Measurements from ENCODE around the gene TIMM22.

The TIMM22 gene

DNA sequence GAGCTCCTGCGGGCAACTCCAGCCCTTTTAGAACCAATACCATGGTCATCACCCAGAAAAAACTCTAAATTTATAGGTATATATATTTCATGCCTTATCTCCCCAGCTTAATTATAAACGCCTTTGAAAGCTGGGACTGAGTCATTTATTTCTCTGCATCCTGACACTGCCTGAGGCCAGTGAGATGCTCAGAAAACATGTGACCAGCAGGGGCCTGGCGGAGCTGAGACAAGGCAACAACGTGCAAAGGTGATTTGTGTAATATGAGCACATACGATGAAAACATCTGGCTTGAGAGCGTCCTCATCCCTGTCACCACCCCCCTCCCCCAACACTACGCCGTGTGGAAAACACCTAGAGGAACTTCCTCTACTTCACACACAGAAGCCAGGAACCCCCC is 40.0 kb upstream of the TIMM22 start (continued):
- no peak for TF ChIP-seq YY2 (tag by site-specific recombination; IDR thresholded peaks at IDR 0.05)
- TF ChIP-seq ZFP69B (tag by site-specific recombination; IDR thresholded peaks at IDR 0.05), result no peak
- TF ChIP-seq ZNF211 (tag by site-specific recombination; IDR thresholded peaks at IDR 0.05; ENCODE audit: low read depth), result no peak
- TF ChIP-seq, protein P1, sequence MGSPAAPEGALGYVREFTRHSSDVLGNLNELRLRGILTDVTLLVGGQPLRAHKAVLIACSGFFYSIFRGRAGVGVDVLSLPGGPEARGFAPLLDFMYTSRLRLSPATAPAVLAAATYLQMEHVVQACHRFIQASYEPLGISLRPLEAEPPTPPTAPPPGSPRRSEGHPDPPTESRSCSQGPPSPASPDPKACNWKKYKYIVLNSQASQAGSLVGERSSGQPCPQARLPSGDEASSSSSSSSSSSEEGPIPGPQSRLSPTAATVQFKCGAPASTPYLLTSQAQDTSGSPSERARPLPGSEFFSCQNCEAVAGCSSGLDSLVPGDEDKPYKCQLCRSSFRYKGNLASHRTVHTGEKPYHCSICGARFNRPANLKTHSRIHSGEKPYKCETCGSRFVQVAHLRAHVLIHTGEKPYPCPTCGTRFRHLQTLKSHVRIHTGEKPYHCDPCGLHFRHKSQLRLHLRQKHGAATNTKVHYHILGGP (tag by site-specific recombination; IDR thresholded peaks at IDR 0.05), result no peak
- TF ChIP-seq, protein P2, sequence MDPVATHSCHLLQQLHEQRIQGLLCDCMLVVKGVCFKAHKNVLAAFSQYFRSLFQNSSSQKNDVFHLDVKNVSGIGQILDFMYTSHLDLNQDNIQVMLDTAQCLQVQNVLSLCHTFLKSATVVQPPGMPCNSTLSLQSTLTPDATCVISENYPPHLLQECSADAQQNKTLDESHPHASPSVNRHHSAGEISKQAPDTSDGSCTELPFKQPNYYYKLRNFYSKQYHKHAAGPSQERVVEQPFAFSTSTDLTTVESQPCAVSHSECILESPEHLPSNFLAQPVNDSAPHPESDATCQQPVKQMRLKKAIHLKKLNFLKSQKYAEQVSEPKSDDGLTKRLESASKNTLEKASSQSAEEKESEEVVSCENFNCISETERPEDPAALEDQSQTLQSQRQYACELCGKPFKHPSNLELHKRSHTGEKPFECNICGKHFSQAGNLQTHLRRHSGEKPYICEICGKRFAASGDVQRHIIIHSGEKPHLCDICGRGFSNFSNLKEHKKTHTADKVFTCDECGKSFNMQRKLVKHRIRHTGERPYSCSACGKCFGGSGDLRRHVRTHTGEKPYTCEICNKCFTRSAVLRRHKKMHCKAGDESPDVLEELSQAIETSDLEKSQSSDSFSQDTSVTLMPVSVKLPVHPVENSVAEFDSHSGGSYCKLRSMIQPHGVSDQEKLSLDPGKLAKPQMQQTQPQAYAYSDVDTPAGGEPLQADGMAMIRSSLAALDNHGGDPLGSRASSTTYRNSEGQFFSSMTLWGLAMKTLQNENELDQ (tag by site-specific recombination; IDR thresholded peaks at IDR 0.05; ENCODE audit: low read depth), result no peak
- peak; percentile 62; the same call in 1 of the 2 replicates for TF ChIP-seq ZNF561 (tag by site-specific recombination; IDR thresholded peaks at IDR 0.05; ENCODE audit: borderline replicate concordance)
- no peak for TF ChIP-seq ZNF529 (tag by site-specific recombination; IDR thresholded peaks at IDR 0.05; ENCODE audit: insufficient replicate concordance)
- no peak for TF ChIP-seq ZNF623 (tag by site-specific recombination; IDR thresholded peaks at IDR 0.05)
- no peak for TF ChIP-seq ZNF791 (tag by site-specific recombination; IDR thresholded peaks at IDR 0.05)
- no peak for TF ChIP-seq ZNF16 (tag by site-specific recombination; IDR thresholded peaks at IDR 0.05; ENCODE audit: low read depth)
- no peak for TF ChIP-seq ZNF600 (tag by site-specific recombination; IDR thresholded peaks at IDR 0.05)
- TF ChIP-seq ZBTB7A (tag by site-specific recombination; IDR thresholded peaks at IDR 0.05; ENCODE audit: low read depth), result no peak
- no peak for TF ChIP-seq ZNF19 (tag by site-specific recombination; IDR thresholded peaks at IDR 0.05; ENCODE audit: low read depth)
- TF ChIP-seq KLF16 (tag by site-specific recombination; IDR thresholded peaks at IDR 0.05), result peak; percentile 33; the same call in 1 of the 2 replicates
- TF ChIP-seq TRIM28 (IDR thresholded peaks at IDR 0.05; ENCODE audit: borderline replicate concordance, low read length), result peak; percentile 75; the same call in 1 of the 2 replicates
- TF ChIP-seq, protein P3, sequence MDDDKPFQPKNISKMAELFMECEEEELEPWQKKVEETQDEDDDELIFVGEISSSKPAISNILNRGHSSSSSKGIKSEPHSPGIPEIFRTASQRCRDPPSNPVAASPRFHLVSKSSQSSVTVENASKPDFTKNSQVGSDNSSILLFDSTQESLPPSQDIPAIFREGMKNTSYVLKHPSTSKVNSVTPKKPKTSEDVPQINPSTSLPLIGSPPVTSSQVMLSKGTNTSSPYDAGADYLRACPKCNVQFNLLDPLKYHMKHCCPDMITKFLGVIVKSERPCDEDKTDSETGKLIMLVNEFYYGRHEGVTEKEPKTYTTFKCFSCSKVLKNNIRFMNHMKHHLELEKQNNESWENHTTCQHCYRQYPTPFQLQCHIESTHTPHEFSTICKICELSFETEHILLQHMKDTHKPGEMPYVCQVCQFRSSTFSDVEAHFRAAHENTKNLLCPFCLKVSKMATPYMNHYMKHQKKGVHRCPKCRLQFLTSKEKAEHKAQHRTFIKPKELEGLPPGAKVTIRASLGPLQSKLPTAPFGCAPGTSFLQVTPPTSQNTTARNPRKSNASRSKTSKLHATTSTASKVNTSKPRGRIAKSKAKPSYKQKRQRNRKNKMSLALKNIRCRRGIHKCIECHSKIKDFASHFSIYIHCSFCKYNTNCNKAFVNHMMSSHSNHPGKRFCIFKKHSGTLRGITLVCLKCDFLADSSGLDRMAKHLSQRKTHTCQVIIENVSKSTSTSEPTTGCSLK (tag by site-specific recombination; IDR thresholded peaks at IDR 0.05), result no peak
- no peak for TF ChIP-seq ZBTB1 (tag by site-specific recombination; IDR thresholded peaks at IDR 0.05)
- TF ChIP-seq, protein P4, sequence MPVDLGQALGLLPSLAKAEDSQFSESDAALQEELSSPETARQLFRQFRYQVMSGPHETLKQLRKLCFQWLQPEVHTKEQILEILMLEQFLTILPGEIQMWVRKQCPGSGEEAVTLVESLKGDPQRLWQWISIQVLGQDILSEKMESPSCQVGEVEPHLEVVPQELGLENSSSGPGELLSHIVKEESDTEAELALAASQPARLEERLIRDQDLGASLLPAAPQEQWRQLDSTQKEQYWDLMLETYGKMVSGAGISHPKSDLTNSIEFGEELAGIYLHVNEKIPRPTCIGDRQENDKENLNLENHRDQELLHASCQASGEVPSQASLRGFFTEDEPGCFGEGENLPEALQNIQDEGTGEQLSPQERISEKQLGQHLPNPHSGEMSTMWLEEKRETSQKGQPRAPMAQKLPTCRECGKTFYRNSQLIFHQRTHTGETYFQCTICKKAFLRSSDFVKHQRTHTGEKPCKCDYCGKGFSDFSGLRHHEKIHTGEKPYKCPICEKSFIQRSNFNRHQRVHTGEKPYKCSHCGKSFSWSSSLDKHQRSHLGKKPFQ (tag by site-specific recombination; IDR thresholded peaks at IDR 0.05), result no peak
- 0 out of 2 replicates have a peak, but pooled peaks have one; percentile 41 for TF ChIP-seq ZSCAN30 (tag by site-specific recombination; IDR thresholded peaks at IDR 0.05)
- TF ChIP-seq ZNF426 (tag by site-specific recombination; IDR thresholded peaks at IDR 0.05), result no peak
- TF ChIP-seq, protein P5, sequence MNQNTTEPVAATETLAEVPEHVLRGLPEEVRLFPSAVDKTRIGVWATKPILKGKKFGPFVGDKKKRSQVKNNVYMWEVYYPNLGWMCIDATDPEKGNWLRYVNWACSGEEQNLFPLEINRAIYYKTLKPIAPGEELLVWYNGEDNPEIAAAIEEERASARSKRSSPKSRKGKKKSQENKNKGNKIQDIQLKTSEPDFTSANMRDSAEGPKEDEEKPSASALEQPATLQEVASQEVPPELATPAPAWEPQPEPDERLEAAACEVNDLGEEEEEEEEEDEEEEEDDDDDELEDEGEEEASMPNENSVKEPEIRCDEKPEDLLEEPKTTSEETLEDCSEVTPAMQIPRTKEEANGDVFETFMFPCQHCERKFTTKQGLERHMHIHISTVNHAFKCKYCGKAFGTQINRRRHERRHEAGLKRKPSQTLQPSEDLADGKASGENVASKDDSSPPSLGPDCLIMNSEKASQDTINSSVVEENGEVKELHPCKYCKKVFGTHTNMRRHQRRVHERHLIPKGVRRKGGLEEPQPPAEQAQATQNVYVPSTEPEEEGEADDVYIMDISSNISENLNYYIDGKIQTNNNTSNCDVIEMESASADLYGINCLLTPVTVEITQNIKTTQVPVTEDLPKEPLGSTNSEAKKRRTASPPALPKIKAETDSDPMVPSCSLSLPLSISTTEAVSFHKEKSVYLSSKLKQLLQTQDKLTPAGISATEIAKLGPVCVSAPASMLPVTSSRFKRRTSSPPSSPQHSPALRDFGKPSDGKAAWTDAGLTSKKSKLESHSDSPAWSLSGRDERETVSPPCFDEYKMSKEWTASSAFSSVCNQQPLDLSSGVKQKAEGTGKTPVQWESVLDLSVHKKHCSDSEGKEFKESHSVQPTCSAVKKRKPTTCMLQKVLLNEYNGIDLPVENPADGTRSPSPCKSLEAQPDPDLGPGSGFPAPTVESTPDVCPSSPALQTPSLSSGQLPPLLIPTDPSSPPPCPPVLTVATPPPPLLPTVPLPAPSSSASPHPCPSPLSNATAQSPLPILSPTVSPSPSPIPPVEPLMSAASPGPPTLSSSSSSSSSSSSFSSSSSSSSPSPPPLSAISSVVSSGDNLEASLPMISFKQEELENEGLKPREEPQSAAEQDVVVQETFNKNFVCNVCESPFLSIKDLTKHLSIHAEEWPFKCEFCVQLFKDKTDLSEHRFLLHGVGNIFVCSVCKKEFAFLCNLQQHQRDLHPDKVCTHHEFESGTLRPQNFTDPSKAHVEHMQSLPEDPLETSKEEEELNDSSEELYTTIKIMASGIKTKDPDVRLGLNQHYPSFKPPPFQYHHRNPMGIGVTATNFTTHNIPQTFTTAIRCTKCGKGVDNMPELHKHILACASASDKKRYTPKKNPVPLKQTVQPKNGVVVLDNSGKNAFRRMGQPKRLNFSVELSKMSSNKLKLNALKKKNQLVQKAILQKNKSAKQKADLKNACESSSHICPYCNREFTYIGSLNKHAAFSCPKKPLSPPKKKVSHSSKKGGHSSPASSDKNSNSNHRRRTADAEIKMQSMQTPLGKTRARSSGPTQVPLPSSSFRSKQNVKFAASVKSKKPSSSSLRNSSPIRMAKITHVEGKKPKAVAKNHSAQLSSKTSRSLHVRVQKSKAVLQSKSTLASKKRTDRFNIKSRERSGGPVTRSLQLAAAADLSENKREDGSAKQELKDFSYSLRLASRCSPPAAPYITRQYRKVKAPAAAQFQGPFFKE (tag by site-specific recombination; IDR thresholded peaks at IDR 0.05; ENCODE audit: borderline replicate concordance), result no peak
- TF ChIP-seq ZNF311 (tag by site-specific recombination; IDR thresholded peaks at IDR 0.05; ENCODE audit: borderline replicate concordance), result no peak
- TF ChIP-seq, protein P6, sequence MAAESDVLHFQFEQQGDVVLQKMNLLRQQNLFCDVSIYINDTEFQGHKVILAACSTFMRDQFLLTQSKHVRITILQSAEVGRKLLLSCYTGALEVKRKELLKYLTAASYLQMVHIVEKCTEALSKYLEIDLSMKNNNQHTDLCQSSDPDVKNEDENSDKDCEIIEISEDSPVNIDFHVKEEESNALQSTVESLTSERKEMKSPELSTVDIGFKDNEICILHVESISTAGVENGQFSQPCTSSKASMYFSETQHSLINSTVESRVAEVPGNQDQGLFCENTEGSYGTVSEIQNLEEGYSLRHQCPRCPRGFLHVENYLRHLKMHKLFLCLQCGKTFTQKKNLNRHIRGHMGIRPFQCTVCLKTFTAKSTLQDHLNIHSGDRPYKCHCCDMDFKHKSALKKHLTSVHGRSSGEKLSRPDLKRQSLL (tag by site-specific recombination; IDR thresholded peaks at IDR 0.05), result no peak

Measured in HEK293 (cell line).